Spinal cord (tissue), 10 donors: ENCODE measurements around the gene MRPS12. TPM values are rescaled to one million over a fixed set of nuclear protein-coding genes. Genes with fewer than 3 reads are reported as not detected.
"Not testable (repeated sequence)": the region's sequence is repeated elsewhere in the genome, so short reads cannot be mapped to it uniquely, and the experiment has no call there.

ENCODE experiments used
- DNase-seq, 6 donors: peaks; one replicate each; pipeline versions ENCODE4 v3.0.0 to v3.0.0-alpha.2; 2013 to 2015; ENCODE audit warnings: low spot score in 6 of 6, low read depth in 4 of 6
- H3K27ac ChIP-seq: one replicate; pipeline ENCODE4 v1.5.1; 2013; ENCODE audit warnings: low read depth, low read length, control low read depth
- H3K27me3 ChIP-seq: one replicate; pipeline ENCODE4 v1.6.1; 2013; ENCODE audit warnings: low read length; ENCODE audit not compliant: control insufficient read depth, insufficient read depth
- H3K36me3 ChIP-seq: one replicate; pipeline ENCODE4 v1.6.1; 2013; ENCODE audit warnings: low read length; ENCODE audit not compliant: control insufficient read depth, insufficient read depth
- H3K4me1 ChIP-seq: one replicate; pipeline ENCODE4 v1.6.1; 2013; ENCODE audit warnings: low read length; ENCODE audit not compliant: control insufficient read depth, insufficient read depth
- H3K4me3 ChIP-seq: one replicate; pipeline ENCODE4 v1.5.1; 2013; ENCODE audit warnings: low read depth, low read length, control low read depth
- H3K9me3 ChIP-seq: one replicate; pipeline ENCODE4 v1.6.1; 2013; ENCODE audit warnings: low read length; ENCODE audit not compliant: control insufficient read depth, insufficient read depth
- WGBS: methylation state at CpG from one replicate; pipeline ENCODE4 v1.1.5; 2013; ENCODE audit warnings: missing lambda C conversion rate; ENCODE audit not compliant: insufficient coverage; 5-methylcytosine and 5-hydroxymethylcytosine counted together
- polyA plus RNA-seq, 2 donors: library from polyadenylated mRNA; unstranded; fragments of 120-200 nt; gene quantifications; one replicate each; pipeline ENCODE4 v1.2.1, GENCODE V29; 2013; ENCODE audit not compliant: insufficient read length in 2 of 2
- total RNA-seq, 2 donors: library from RNA; depleted of rRNA in 1 of 2; stranded (reverse); fragments of 120-200 nt in 1 of 2; fragments of >200 nt in 1 of 2; gene quantifications; one replicate each; pipeline versions ENCODE4 v1.2.3 to v1.2.4, GENCODE V29; 2013 to 2014
- donor health status: healthy.

The MRPS12 gene
- total and polyA plus RNA-seq, 4 donors, result 18.7 to 26.9 (median 23.9) TPM

- H3K4me3 ChIP-seq, result peak overlapping the region; percentile 82
- peaks cover 32% of the 10 kb centered on the region for H3K36me3 ChIP-seq
- no peak for DNase-seq
- no peaks in the 10 kb centered on the region for H3K9me3 ChIP-seq
- no peaks in the 10 kb centered on the region for H3K27me3 ChIP-seq
- H3K27ac ChIP-seq, result no peak overlapping the region
- 83% methylated on average over 1 of the region's 8 CpGs for WGBS
- H3K4me1 ChIP-seq, result peaks cover 19% of the 10 kb centered on the region
These were observed 713 bp downstream of the MRPS12 start for GRCh38 chr19:38931521-38931793.

GRCh38 chr19:38932425-38933179, 1.9 kb downstream of the MRPS12 start:
- WGBS, result 90% methylated on average over 28 of the region's 29 CpGs
- Histone ChIP-seq H3K9me3 (no peaks in the 10 kb centered on the region), H3K36me3 (peaks cover 28% of the 10 kb centered on the region), H3K4me1 (peaks cover 19% of the 10 kb centered on the region), H3K27ac (no peak overlapping the region), H3K4me3 (no peak overlapping the region), H3K27me3 (no peaks in the 10 kb centered on the region)
- peak in 1 of 6 donors; percentile 28 for DNase-seq

GRCh38 chr19:38933544-38933943, 2.8 kb downstream of the MRPS12 start:
- Histone ChIP-seq H3K9me3 (no peaks in the 10 kb centered on the region), H3K4me1 (peaks cover 19% of the 10 kb centered on the region), H3K27ac (no peak overlapping the region), H3K27me3 (no peaks in the 10 kb centered on the region), H3K4me3 (no peak overlapping the region), H3K36me3 (peaks cover 24% of the 10 kb centered on the region)
- WGBS, result 76% methylated on average over 4 of the region's 4 CpGs
- no peak for DNase-seq

- peaks cover 7% of the 10 kb centered on the region for H3K4me1 ChIP-seq
- 77% methylated on average over 5 of the region's 5 CpGs for WGBS
- no peaks in the 10 kb centered on the region for H3K9me3 ChIP-seq
- no peaks in the 10 kb centered on the region for H3K27me3 ChIP-seq
- no peak overlapping the region for H3K27ac ChIP-seq
- no peak for DNase-seq
- H3K36me3 ChIP-seq, result peaks cover 4% of the 10 kb centered on the region
- H3K4me3 ChIP-seq, result no peak overlapping the region
These were observed 9.2 kb downstream of the MRPS12 start for GRCh38 chr19:38939957-38940356.

GRCh38 chr19:38941466-38941865, 10.7 kb downstream of the MRPS12 start:
- H3K4me3 ChIP-seq, H3K27ac ChIP-seq, H3K9me3 ChIP-seq, DNase-seq, H3K4me1 ChIP-seq, H3K27me3 ChIP-seq: not testable (repeated sequence)
- no CpG with 5 or more reads among the region's 5 CpGs for WGBS
- peaks cover 17% of the 10 kb centered on the region for H3K36me3 ChIP-seq

GRCh38 chr19:38941979-38942378, 11.2 kb downstream of the MRPS12 start:
- DNase-seq, result no peak
- Histone ChIP-seq H3K27me3 (no peaks in the 10 kb centered on the region), H3K9me3 (no peaks in the 10 kb centered on the region), H3K27ac (no peak overlapping the region), H3K4me3 (no peak overlapping the region), H3K4me1 (peaks cover 7% of the 10 kb centered on the region), H3K36me3 (peaks cover 17% of the 10 kb centered on the region)
- no CpG with 5 or more reads among the region's 2 CpGs for WGBS

- Histone ChIP-seq H3K4me3 (no peak overlapping the region), H3K36me3 (peaks cover 21% of the 10 kb centered on the region), H3K27me3 (no peaks in the 10 kb centered on the region), H3K27ac (no peak overlapping the region), H3K4me1 (peaks cover 7% of the 10 kb centered on the region), H3K9me3 (no peaks in the 10 kb centered on the region)
- 89% methylated on average over 18 of the region's 20 CpGs for WGBS
- DNase-seq, result no peak
These were observed 11.9 kb downstream of the MRPS12 start for GRCh38 chr19:38942471-38943181.

- peaks cover 11% of the 10 kb centered on the region for H3K4me1 ChIP-seq
- no peaks in the 10 kb centered on the region for H3K9me3 ChIP-seq
- no peak overlapping the region for H3K27ac ChIP-seq
- peaks cover 21% of the 10 kb centered on the region for H3K36me3 ChIP-seq
- no peaks in the 10 kb centered on the region for H3K27me3 ChIP-seq
- no peak for DNase-seq
- WGBS, result 91% methylated on average over 11 of the region's 12 CpGs
- no peak overlapping the region for H3K4me3 ChIP-seq
These were observed 14.3 kb downstream of the MRPS12 start for GRCh38 chr19:38944981-38945506.

- no peak for DNase-seq
- no peak overlapping the region for H3K4me3 ChIP-seq
- H3K27ac ChIP-seq, result no peak overlapping the region
- no peaks in the 10 kb centered on the region for H3K9me3 ChIP-seq
- H3K36me3 ChIP-seq, result peaks cover 21% of the 10 kb centered on the region
- peaks cover 15% of the 10 kb centered on the region for H3K4me1 ChIP-seq
- WGBS, result 97% methylated on average over 2 of the region's 3 CpGs
- no peaks in the 10 kb centered on the region for H3K27me3 ChIP-seq
These were observed 15.0 kb downstream of the MRPS12 start for GRCh38 chr19:38945562-38946228.
